Erythroblast (primary cell): Measurements from ENCODE around the gene CCDC93.

ENCODE experiments used
- GATA1 ChIP-seq: IDR thresholded peaks from 2 replicates; pipeline ENCODE4 v1.6.1; 2011; ENCODE audit warnings: low read depth, mild to moderate bottlenecking, control low read depth, low read length, moderate library complexity
- POLR2A ChIP-seq: IDR thresholded peaks from 2 replicates; pipeline ENCODE4 v1.6.1; 2011; ENCODE audit warnings: mild to moderate bottlenecking, low read length

- TF ChIP-seq POLR2A = no peak
- no peak for TF ChIP-seq GATA1
Observed at GRCh38 chr2:118003396-118003824, 10.5 kb downstream of the CCDC93 start.
